Measurements from ENCODE around the gene SAAL1. TPM values are rescaled to one million over a fixed set of nuclear protein-coding genes. Genes with fewer than 3 reads are reported as not detected.

SAAL1 gene
- total and polyA plus RNA-seq, 11 donors, result 4.9 to 10.9 (median 6.7) TPM

DNA sequence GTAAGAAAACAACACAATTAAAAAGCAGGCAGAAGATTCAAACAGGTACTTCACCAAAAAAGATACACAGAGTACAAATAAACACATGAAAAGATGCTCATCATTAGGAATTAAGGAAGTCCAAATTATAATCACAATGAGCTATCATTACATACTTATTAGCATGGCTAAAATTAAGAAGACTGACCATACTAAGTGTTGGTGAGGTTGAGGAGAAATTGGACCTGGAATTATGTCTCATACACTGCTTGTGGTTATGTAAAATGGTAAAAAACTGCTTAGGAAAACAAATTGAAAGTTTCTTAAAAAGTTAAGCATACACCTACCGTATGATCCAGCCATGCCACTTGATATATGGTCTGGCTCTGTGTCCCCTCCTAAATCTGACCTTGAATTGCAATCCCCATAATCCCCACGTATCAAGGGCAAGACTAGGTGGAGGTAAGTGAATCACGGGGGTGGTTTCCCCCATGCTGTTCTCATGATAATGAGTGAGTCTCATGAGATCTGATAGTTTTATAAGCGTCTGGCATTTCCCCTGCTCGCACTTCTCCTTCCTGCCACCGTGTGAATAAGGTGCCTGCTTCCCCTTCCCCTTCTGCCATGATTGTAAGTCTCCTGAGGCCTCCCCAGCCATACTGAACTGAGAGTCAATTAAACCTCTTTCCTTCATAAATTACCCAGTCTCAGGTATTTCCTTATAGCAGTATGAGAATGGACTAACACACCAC is 4.8 kb downstream of the SAAL1 start:
- 42 to 83% (median 63%) methylated on average over 6 of the region's 6 CpGs for WGBS, 4 donors
- peaks cover 0 to 56% (median 42%) of the 10 kb centered on the region in 9 donors for H3K36me3 ChIP-seq
- no peak for ATAC-seq

DNA sequence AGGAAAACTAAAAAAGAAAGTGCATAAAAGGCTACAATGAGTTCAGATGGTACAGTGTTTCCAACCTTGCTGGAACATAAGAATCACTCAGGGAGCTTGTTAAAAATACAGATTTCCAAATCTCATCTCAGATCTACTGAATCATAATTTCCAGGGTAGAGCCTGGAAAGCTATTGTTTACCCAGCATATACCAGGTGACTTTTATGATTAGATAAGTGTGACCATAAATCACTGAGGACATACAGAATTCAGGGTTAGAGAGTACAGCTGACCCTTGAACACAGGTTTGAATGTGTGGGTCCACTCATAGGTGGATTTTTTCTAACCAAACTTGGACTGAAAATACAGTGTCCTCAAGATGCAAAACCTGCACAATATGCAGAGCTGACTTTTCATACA is 11.9 kb downstream of the SAAL1 start:
- no peaks in the 10 kb centered on the region for H3K4me1 ChIP-seq
- ATAC-seq (no peak), DNase-seq (no peak)
- H3K4me3 ChIP-seq, result no peak overlapping the region
- no peaks in the 10 kb centered on the region for H3K27me3 ChIP-seq
- intact Hi-C loops (cut with DNase I), result no loop called here
- H3K27ac ChIP-seq, result no peak overlapping the region
- no peaks in the 10 kb centered on the region for H3K9me3 ChIP-seq
- peaks cover 0 to 89% (median 78%) of the 10 kb centered on the region in 9 donors for H3K36me3 ChIP-seq
- TF ChIP-seq POLR2A (IDR thresholded peaks at IDR 0.05), result no peak
- TF ChIP-seq, protein P1, sequence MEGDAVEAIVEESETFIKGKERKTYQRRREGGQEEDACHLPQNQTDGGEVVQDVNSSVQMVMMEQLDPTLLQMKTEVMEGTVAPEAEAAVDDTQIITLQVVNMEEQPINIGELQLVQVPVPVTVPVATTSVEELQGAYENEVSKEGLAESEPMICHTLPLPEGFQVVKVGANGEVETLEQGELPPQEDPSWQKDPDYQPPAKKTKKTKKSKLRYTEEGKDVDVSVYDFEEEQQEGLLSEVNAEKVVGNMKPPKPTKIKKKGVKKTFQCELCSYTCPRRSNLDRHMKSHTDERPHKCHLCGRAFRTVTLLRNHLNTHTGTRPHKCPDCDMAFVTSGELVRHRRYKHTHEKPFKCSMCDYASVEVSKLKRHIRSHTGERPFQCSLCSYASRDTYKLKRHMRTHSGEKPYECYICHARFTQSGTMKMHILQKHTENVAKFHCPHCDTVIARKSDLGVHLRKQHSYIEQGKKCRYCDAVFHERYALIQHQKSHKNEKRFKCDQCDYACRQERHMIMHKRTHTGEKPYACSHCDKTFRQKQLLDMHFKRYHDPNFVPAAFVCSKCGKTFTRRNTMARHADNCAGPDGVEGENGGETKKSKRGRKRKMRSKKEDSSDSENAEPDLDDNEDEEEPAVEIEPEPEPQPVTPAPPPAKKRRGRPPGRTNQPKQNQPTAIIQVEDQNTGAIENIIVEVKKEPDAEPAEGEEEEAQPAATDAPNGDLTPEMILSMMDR (IDR thresholded peaks at IDR 0.05), result no peak

More for the DNA sequence above, 4.8 kb downstream of the SAAL1 start:
- H3K4me3 ChIP-seq, result no peak overlapping the region
- peaks cover 0 to 15% (median 9%) of the 10 kb centered on the region in 12 donors for H3K4me1 ChIP-seq
- DNase-seq, result no peak
- no peaks in the 10 kb centered on the region for H3K27me3 ChIP-seq
- H3K27ac ChIP-seq, result no peak overlapping the region
- no peaks in the 10 kb centered on the region for H3K9me3 ChIP-seq
- intact Hi-C loops (cut with DNase I), result loop anchor here in 8 of 10 donors (5.0 to 10.0 kb wide), 3 partner anchors 86 to 106 kb away; partner anchors contain the start of gene SERGEF (in 7 of the 8)
- no peak for TF ChIP-seq POLR2A (IDR thresholded peaks at IDR 0.05)
- TF ChIP-seq, protein P1 (IDR thresholded peaks at IDR 0.05), result no peak

DNA sequence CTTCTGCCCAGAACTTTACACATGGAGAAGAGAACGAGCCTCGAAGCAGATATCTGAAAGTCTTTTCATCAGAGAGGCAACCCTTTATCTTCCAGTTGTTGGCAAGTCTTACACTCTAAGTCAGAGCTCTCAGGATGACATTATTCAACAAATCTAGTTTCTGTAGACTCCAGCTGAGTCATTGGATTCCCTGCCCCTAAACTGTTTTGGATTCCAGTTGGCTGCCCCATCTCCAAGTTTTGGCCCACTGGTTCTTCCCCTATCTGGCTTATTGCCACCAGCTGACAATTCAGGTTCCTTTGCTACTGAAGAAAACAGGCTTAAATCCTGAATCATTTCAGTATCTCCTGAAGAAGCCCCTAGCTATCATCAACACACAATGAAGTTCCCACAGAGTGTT is 14.2 kb downstream of the SAAL1 start:
- DNase-seq (no peak), ATAC-seq (no peak)
- H3K4me1 ChIP-seq, result no peaks in the 10 kb centered on the region
- 91 to 94% (median 93%) methylated on average over 2 of the region's 2 CpGs for WGBS, 4 donors
- H3K27me3 ChIP-seq, result no peaks in the 10 kb centered on the region
- TF ChIP-seq, protein P1 (IDR thresholded peaks at IDR 0.05), result no peak
- no peak for TF ChIP-seq POLR2A (IDR thresholded peaks at IDR 0.05)
- peaks cover 0 to 100% (median 96%) of the 10 kb centered on the region in 9 donors for H3K36me3 ChIP-seq
- no peak overlapping the region for H3K4me3 ChIP-seq
- H3K9me3 ChIP-seq, result no peaks in the 10 kb centered on the region
- intact Hi-C loops (cut with DNase I), result no loop called here
- H3K27ac ChIP-seq, result no peak overlapping the region

DNA sequence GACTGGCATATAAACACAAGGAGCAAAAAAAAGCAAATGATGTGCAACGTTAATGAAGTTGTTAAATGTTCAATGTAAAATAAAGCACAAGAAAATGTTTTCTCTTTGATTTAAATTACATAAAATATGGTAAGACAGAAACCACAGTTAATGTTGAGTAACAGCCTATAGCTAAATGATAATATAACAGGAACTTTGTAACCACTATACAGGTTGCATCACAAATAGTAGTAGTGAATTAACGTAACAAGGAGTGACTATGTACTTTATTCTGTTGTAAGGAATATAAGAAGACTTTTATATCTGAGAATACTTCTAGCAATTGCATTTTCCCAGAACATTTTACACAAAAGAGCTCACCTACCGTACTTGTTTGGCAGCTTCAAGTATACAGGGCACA is 16.9 kb downstream of the SAAL1 start:
- no peaks in the 10 kb centered on the region for H3K4me1 ChIP-seq
- no peak overlapping the region for H3K4me3 ChIP-seq
- H3K9me3 ChIP-seq, result no peaks in the 10 kb centered on the region
- ATAC-seq (no peak), DNase-seq (no peak)
- 86 to 95% (median 94%) methylated on average over 3 of the region's 3 CpGs for WGBS, 4 donors
- H3K27me3 ChIP-seq, result no peaks in the 10 kb centered on the region
- intact Hi-C loops (cut with DNase I), result no loop called here
- TF ChIP-seq, protein P1 (IDR thresholded peaks at IDR 0.05), result no peak
- no peak for TF ChIP-seq POLR2A (IDR thresholded peaks at IDR 0.05)
- H3K27ac ChIP-seq, result no peak overlapping the region
- peaks cover 0 to 100% (median 96%) of the 10 kb centered on the region in 9 donors for H3K36me3 ChIP-seq

All from heart left ventricle (tissue), 16 donors.